CD4-positive, alpha-beta T cell (primary cell): Measurements from ENCODE around the gene SEC61A1. TPM values are rescaled to one million over a fixed set of nuclear protein-coding genes. Genes with fewer than 3 reads are reported as not detected.

Experiments
- ATAC-seq: fragments of 200-7000 bp; cut with Tn5 transposase; one replicate; pipeline ENCODE4 v1.10.0; 2022; ENCODE audit warnings: mild to moderate bottlenecking; ENCODE audit not compliant: poor library complexity
- CTCF ChIA-PET: fragments of 350-600 bp; sonication (Branson Sonifier 250); formaldehyde crosslinking; loops from one replicate; lab custom pipeline; 2021; ENCODE audit warnings: antibody characterized with exemption, inconsistent platforms; lab: Charles Lee
- POLR2A ChIA-PET: fragments of 350-600 bp; sonication (Branson Sonifier 250); formaldehyde crosslinking; loops from one replicate; lab custom pipeline; 2021; ENCODE audit warnings: antibody characterized with exemption, inconsistent platforms; lab: Charles Lee
- DNase-seq, 14 experiments: peaks; one replicate each; pipeline ENCODE4 v3.0.0-alpha.2; 2013 to 2020; ENCODE audit warnings: mixed read lengths in 2 of 14
- H3K27ac ChIP-seq, 2 donors: one replicate each; pipeline versions ENCODE4 v1.5.1 to v1.7.0; 2013; ENCODE audit warnings: low read length in 2 of 2, low read depth in 1 of 2, mild to moderate bottlenecking in 1 of 2
- H3K27me3 ChIP-seq, 2 experiments: 1 replicate in 1 of 2; 2 replicates in 1 of 2; pipeline versions ENCODE4 v1.6.1 to v1.7.0; 2013; ENCODE audit warnings: low read length in 2 of 2, control low read depth in 1 of 2, mild to moderate bottlenecking in 1 of 2, moderate library complexity in 1 of 2; ENCODE audit not compliant: insufficient read depth in 2 of 2, control insufficient read depth in 1 of 2
- H3K36me3 ChIP-seq: one replicate; pipeline ENCODE4 v1.6.1; 2013; ENCODE audit warnings: low read length, control low read depth; ENCODE audit not compliant: insufficient read depth
- H3K4me1 ChIP-seq: one replicate; pipeline ENCODE4 v1.6.1; 2013; ENCODE audit warnings: low read length, control low read depth; ENCODE audit not compliant: insufficient read depth
- H3K4me3 ChIP-seq: one replicate; pipeline ENCODE4 v1.5.1; 2013; ENCODE audit warnings: mild to moderate bottlenecking, low read length, moderate library complexity
- H3K9me3 ChIP-seq, 2 experiments: 1 replicate in 1 of 2; 2 replicates in 1 of 2; pipeline versions ENCODE4 v1.6.1 to v1.7.0; 2013; ENCODE audit warnings: low read length in 2 of 2, mild to moderate bottlenecking in 2 of 2, control low read depth in 1 of 2, moderate library complexity in 1 of 2; ENCODE audit not compliant: control insufficient read depth in 1 of 2, insufficient read depth in 1 of 2
- H3K27ac Mint-ChIP-seq: one replicate; pipeline ENCODE4 v1.8.0; 2020; ENCODE audit warnings: mixed read lengths
- H3K27me3 Mint-ChIP-seq: one replicate; pipeline ENCODE4 v1.8.0; 2021; ENCODE audit warnings: mixed read lengths
- H3K36me3 Mint-ChIP-seq: one replicate; pipeline ENCODE4 v1.8.0; 2021; ENCODE audit warnings: low read depth, mixed read lengths
- H3K4me1 Mint-ChIP-seq: one replicate; pipeline ENCODE4 v1.8.0; 2021; ENCODE audit warnings: low read depth, mixed read lengths
- H3K4me3 Mint-ChIP-seq: one replicate; pipeline ENCODE4 v1.8.0; 2020; ENCODE audit warnings: mild to moderate bottlenecking, mixed read lengths
- H3K9me3 Mint-ChIP-seq: one replicate; pipeline ENCODE4 v1.8.0; 2020; ENCODE audit warnings: mixed read lengths
- intact Hi-C, 2 experiments: fragments of 100-400 bp; cut with DNase I in 1 of 2; cut with micrococcal nuclease in 1 of 2; formaldehyde crosslinking; loops; one replicate each; pipeline versions ENCODE4 v1.15.1 to v1.9.0; 2023 to 2025; cut with DNase I, micrococcal nuclease
- total RNA-seq, 174 experiments: library from RNA in 2 of 174; stranded (reverse) in 2 of 174; gene quantifications; one replicate each; pipeline ENCODE4 v1.2.3 and lab custom pipeline; 2021 to 2026
- TF ChIP-seq, protein P1 (sequence below): fragments of 200-600 bp; IDR thresholded peaks from one replicate; pipeline ENCODE4 v1.8.0; 2022; ENCODE audit warnings: antibody characterized with exemption, mild to moderate bottlenecking

Gene SEC61A1
- total RNA-seq, 2 experiments from 2014 or later, result 127 to 139 TPM

DNA sequence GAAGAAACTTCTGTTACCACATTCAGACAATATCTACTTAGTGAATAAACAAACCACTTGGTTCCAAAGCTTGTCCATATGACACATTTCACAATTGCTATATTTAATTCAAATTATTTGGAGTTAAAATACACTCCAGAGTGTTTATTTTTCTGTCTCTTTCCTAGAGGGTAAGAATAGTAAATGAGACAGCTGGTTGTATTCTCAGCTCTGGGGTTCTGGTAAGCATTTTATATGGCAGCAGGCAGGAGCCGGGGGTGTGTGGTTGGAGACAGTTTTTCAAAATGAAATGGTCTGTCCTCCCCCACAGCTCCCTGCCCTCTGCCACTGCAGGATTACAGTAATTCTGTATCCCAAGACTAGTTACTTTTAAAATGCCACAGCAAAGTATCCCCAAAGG lies 10.9 kb upstream of the SEC61A1 start:
- no peak overlapping the region for H3K27ac Mint-ChIP-seq
- intact Hi-C loops, result no loop called here
- H3K27ac ChIP-seq, result no peak overlapping the region
- H3K36me3 Mint-ChIP-seq, result no peaks in the 10 kb centered on the region
- ATAC-seq, result no peak
- H3K27me3 Mint-ChIP-seq, result peaks cover 12% of the 10 kb centered on the region
- no peaks in the 10 kb centered on the region for H3K4me1 Mint-ChIP-seq
- no peaks in the 10 kb centered on the region for H3K36me3 ChIP-seq
- no peak overlapping the region for H3K4me3 Mint-ChIP-seq
- H3K27me3 ChIP-seq, result peaks cover 0 to 9% of the 10 kb centered on the region in 2 experiments
- no peaks in the 10 kb centered on the region for H3K9me3 ChIP-seq
- no peak overlapping the region for H3K4me3 ChIP-seq
- no peaks in the 10 kb centered on the region for H3K4me1 ChIP-seq
- POLR2A ChIA-PET, result no interaction called here
- H3K9me3 Mint-ChIP-seq, result no peaks in the 10 kb centered on the region
- no peak for DNase-seq
- TF ChIP-seq, protein P1, sequence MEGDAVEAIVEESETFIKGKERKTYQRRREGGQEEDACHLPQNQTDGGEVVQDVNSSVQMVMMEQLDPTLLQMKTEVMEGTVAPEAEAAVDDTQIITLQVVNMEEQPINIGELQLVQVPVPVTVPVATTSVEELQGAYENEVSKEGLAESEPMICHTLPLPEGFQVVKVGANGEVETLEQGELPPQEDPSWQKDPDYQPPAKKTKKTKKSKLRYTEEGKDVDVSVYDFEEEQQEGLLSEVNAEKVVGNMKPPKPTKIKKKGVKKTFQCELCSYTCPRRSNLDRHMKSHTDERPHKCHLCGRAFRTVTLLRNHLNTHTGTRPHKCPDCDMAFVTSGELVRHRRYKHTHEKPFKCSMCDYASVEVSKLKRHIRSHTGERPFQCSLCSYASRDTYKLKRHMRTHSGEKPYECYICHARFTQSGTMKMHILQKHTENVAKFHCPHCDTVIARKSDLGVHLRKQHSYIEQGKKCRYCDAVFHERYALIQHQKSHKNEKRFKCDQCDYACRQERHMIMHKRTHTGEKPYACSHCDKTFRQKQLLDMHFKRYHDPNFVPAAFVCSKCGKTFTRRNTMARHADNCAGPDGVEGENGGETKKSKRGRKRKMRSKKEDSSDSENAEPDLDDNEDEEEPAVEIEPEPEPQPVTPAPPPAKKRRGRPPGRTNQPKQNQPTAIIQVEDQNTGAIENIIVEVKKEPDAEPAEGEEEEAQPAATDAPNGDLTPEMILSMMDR, result no peak
- CTCF ChIA-PET, result no interaction called here

DNA sequence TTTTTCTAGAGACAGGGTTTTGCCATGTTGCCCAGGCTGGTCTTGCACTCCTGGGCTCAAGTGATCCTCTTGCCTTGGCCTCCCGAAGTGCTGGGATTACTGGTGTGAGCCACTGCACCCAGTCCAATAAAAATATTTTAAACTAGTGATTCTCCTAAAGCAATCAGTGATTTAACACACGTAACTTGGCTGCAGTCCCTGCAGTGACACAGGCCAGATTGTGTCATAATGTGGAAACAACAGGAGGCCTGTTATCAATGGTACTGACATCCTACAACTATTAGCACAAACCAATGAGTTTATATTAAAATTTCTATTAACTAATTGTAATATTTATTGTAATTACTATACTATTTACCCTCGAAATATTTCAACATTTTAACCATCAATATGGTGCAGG lies 1.6 kb upstream of the SEC61A1 start:
- Histone ChIP-seq H3K36me3 (peaks cover 19% of the 10 kb centered on the region), H3K9me3 (no peaks in the 10 kb centered on the region), H3K27ac (no peak overlapping the region), H3K27me3 (no peaks in the 10 kb centered on the region), H3K4me3 (no peak overlapping the region), H3K4me1 (peaks cover 36% of the 10 kb centered on the region)
- POLR2A ChIA-PET, result interaction anchor here (0.7 kb wide), 1 partner anchor 73 kb away, joined by 3 read pairs; the partner anchor contains the start of gene RUVBL1
- ATAC-seq (no peak), DNase-seq (no peak)
- Mint-ChIP-seq H3K36me3 (peaks cover 41% of the 10 kb centered on the region), H3K27me3 (peaks cover 6% of the 10 kb centered on the region), H3K4me3 (peak overlapping the region; percentile 92), H3K27ac (no peak overlapping the region), H3K4me1 (peaks cover 42% of the 10 kb centered on the region), H3K9me3 (no peaks in the 10 kb centered on the region)
- CTCF ChIA-PET, result no interaction called here
- intact Hi-C loops, result loop anchor here in 1 of 2 experiments (5.0 kb wide), 7 partner anchors 102 to 1842 kb away; partner anchors contain the start of genes ABTB1, CHCHD6, EEFSEC and PLXNA1
- TF ChIP-seq, protein P1, result no peak

- intact Hi-C loops, result loop anchor here in 1 of 2 experiments (1.0 to 5.0 kb wide), 8 partner anchors 101 to 1841 kb away; partner anchors contain the start of genes ABTB1, CHCHD6, EEFSEC and PLXNA1
- TF ChIP-seq, protein P1, result no peak
- Mint-ChIP-seq H3K36me3 (peaks cover 49% of the 10 kb centered on the region), H3K9me3 (no peaks in the 10 kb centered on the region), H3K27ac (peak overlapping the region; percentile 88), H3K27me3 (no peaks in the 10 kb centered on the region), H3K4me1 (peaks cover 47% of the 10 kb centered on the region), H3K4me3 (peak overlapping the region; percentile 92)
- Histone ChIP-seq H3K4me1 (peaks cover 36% of the 10 kb centered on the region), H3K36me3 (peaks cover 27% of the 10 kb centered on the region), H3K27me3 (no peaks in the 10 kb centered on the region), H3K9me3 (no peaks in the 10 kb centered on the region), H3K27ac (peak overlapping the region; percentile 69 to 73), H3K4me3 (peak overlapping the region; percentile 95)
- no peak for ATAC-seq
- DNase-seq, result no peak
- ChIA-PET POLR2A (interaction anchor here (1.0 kb wide), 1 partner anchor 102 kb away, joined by 3 read pairs; the partner anchor contains the start of gene EEFSEC), CTCF (interaction anchor here (1.4 kb wide), 1 partner anchor 24 kb away, joined by 6 read pairs; no protein-coding TSS in a partner anchor)
These were observed 789 bp upstream of the SEC61A1 start for GRCh38 chr3:128051459-128051836.
